ENCODE data around the gene PIK3R2. TPM values are rescaled to one million over a fixed set of nuclear protein-coding genes. Genes with fewer than 3 reads are reported as not detected.

Gene PIK3R2
- total and polyA plus RNA-seq, 2 of the 13 experiments (the other 11 are each of a cell fraction or from before 2014, with no cell fraction given), result 18.6 to 25.3 TPM

- TF ChIP-seq ARID4A (CRISPR knock-in tag; IDR thresholded peaks at IDR 0.05; ENCODE audit: borderline replicate concordance), result peak; percentile 65; the same call in 1 of the 2 replicates
- TF ChIP-seq ZFP82 (CRISPR knock-in tag; IDR thresholded peaks at IDR 0.05; ENCODE audit: borderline replicate concordance), result no peak
These were observed 43.6 kb upstream of the PIK3R2 start (continued) for GRCh38 chr19:18109341-18109732.

DNA sequence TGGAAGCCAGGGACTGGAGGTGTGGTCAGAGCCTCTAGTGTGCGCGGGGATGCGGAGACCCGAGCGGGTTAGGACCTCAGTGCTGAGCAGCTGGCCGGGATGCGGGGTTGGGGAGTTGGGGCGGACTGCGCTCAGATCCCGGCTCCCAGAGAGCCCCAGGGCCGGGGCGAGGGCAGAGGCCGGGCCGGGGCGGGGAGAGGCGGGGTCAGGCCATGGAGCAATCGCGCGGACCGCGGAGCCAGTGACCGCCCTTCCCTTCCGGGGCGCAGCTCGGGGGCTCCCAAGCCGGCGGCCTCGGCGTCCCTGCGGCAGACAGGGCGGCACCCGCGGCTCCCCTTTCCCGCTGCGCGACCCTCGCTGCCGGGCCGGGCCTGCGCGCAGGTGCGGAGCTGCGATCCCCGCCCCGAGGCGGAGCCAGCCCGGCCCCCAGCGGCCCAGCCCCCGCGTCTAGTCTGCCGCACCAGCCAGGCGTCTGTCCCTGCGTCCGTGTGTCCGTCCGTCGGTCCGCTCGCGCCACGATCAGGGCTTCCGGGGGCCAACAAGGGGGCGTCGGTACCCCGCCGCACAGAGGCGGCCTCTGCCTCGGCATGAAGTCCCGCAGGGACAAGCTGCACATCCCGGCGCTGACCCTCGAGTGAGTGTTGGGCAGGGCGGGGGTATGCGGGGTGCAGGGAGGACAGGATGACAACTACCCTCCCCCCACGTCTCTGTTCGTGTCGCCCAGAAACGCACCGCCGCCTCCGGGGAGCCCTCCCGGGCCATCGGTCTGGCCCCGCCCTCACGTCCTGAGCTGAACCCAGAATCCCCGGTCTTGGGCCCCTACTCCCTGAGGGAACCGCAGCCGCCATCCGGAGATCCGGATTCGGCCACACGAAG is 43.0 kb upstream of the PIK3R2 start:
- in situ Hi-C loops (cut with HindIII; ENCODE audit: extremely low pct_ligation_motif_present, low pct_unique_long_range_greater_than_20kb), result loop anchor here (5.0 kb wide), 1 partner anchor 42 kb away; the partner anchor contains the start of gene PIK3R2
- Histone ChIP-seq H3K79me2 (ENCODE audit: insufficient read depth, low read length) (no peaks in the 10 kb centered on the region), H4K20me1 (ENCODE audit: insufficient read depth, low read length) (no peaks in the 10 kb centered on the region), H3K9me3 (ENCODE audit: low read length) (no peaks in the 10 kb centered on the region), H3K27ac (ENCODE audit: extremely low read length, insufficient read depth, low read length) (peak overlapping the region; percentile 94), H3K4me1 (ENCODE audit: insufficient read depth, low read length) (peaks cover 42% of the 10 kb centered on the region), H3K27me3 (ENCODE audit: control insufficient read depth in 1 of 2, insufficient read depth in 2 of 2, low read length in 2 of 2) (no peaks in the 10 kb centered on the region), H2AFZ (ENCODE audit: low read length) (no peak overlapping the region), H3K4me3 (replicated peaks in 1 of 3; ENCODE audit: insufficient read depth in 1 of 3, low read depth in 2 of 3, low read length in 3 of 3) (peak overlapping the region; percentile 78 to 92 (median 88)), H3K4me2 (ENCODE audit: low read depth, low read length) (peak overlapping the region; percentile 93), H3K9ac (ENCODE audit: insufficient read depth, low read depth, low read length) (peak overlapping the region; percentile 79), H3K36me3 (replicated peaks in 1 of 2; ENCODE audit: control insufficient read depth in 1 of 2, insufficient read depth in 2 of 2, low read length in 2 of 2) (0 out of 5 replicates have a peak, but pooled peaks cover 0 to 8% of the 10 kb centered on the region in 2 experiments)
- BruUV-seq (replicated peaks), result no TSS peak
- CTCF ChIA-PET (ENCODE audit: low intra/inter-chr PET ratio, low total read pairs), result no interaction called here
- no CpG with 5 or more reads among the region's 92 CpGs for WGBS (ENCODE audit: low lambda C conversion rate)
- ATAC-seq (peak; percentile 87), FAIRE-seq (no peak), DNase-seq (ENCODE audit: low spot score) (peak; percentile 29)
- intact Hi-C loops (cut with micrococcal nuclease; ENCODE audit: unreplicated experiment), result no loop called here
- POLR2A ChIA-PET, result interaction anchor here (0.6 to 2.7 kb wide), 19 partner anchors 8 to 276 kb away, joined by 3 to 18 read pairs (median 5); partner anchors contain the start of genes GDF15, IFI30, IL12RB1 and MAST3
- TF ChIP-seq REPIN1 (CRISPR knock-in tag; IDR thresholded peaks at IDR 0.05; ENCODE audit: borderline replicate concordance, low read depth) (peak; percentile 2; the same call in 1 of the 2 replicates), ZNF383 (CRISPR knock-in tag; IDR thresholded peaks at IDR 0.05; ENCODE audit: borderline replicate concordance) (no peak), EEA1 (CRISPR knock-in tag; IDR thresholded peaks at IDR 0.05; ENCODE audit: borderline replicate concordance) (no peak), JUNB (CRISPR knock-in tag; IDR thresholded peaks at IDR 0.05; ENCODE audit: borderline replicate concordance) (no peak), MAFF (IDR thresholded peaks at IDR 0.05; ENCODE audit: low read depth, low read length) (no peak), POLR2A (IDR thresholded peaks at IDR 0.05; ENCODE audit: insufficient read depth in 1 of 2, low read depth in 2 of 2, low read length in 2 of 2) (peak; percentile 49 to 77; a peak in 2 of 4 replicates), UBTF (CRISPR knock-in tag; IDR thresholded peaks at IDR 0.05) (peak; percentile 93), E2F2 (CRISPR knock-in tag; IDR thresholded peaks at IDR 0.05; ENCODE audit: borderline replicate concordance) (0 out of 2 replicates have a peak, but pooled peaks have one; percentile 30), TERF1 (CRISPR knock-in tag; IDR thresholded peaks at IDR 0.05) (no peak)
